ENCODE data around the gene SBNO2. TPM values are rescaled to one million over a fixed set of nuclear protein-coding genes. Genes with fewer than 3 reads are reported as not detected.

The SBNO2 gene
- total and polyA plus RNA-seq, 2 donors (not counting 3 experiments of a cell fraction or from before 2014, with no cell fraction given): 31.4 to 65.7 TPM

DNA sequence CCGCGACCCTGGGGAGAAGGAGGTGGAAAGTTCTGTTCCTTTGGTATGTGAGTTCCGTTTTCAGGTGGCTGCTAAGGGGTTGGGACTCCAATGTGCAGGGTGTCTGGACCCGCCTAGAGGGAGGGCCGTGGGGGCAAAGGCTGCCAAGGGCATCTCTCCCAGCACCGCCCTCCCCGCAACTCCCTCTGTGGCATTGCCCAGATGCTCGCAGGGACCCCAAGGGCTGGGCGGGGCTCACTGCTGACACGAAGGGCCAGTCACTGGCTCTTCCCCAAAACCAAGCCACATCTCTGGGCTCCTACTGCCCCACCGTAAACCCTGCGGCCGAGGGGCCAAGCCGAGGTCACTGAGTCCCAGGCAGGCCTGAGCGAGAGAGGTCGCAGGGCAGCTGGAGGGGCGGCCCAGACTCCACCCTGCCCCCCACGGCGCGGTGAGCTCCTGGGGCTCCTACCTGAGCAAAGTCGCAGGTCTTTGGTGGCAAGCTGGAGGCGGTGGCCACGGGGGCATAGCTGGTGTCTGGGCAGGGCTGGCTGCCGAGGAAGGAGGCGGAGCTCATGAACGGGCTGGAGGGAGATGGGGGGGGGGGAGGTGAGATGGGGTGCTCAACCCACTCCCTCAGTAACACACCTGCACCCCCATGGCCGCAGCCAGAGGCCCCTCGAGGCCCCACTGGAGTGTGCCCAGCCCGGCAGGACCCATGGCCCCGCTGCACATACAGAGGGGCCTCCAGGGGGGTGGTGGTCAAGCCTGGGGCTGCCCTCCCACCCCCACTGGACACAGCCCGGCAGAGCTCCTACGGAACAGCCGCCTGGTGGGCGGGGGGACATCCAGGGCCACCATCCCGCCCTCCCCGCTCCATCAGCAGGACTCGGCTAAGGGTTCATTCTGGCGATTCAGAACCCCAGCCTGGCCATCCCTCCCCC, 26.9 kb downstream of the SBNO2 start:
- Histone ChIP-seq H3K27ac (ENCODE audit: insufficient read depth, low read depth, low read length) (no peak overlapping the region), H3K4me2 (ENCODE audit: insufficient read depth, low read length) (no peak overlapping the region), H3K9ac (replicated peaks; ENCODE audit: extremely low read depth, insufficient read depth, low read length) (no peak overlapping the region), H3K36me3 (ENCODE audit: control insufficient read depth in 2 of 2, extremely low read depth in 1 of 2, insufficient read depth in 2 of 2, low read length in 2 of 2) (peaks cover 3 to 27% of the 10 kb centered on the region in 2 experiments), H3K9me3 (replicated peaks; ENCODE audit: control insufficient read depth, insufficient read depth, low read length) (no peaks in the 10 kb centered on the region), H3K4me3 (replicated peaks in 1 of 3; ENCODE audit: insufficient read depth in 1 of 3, low read depth in 1 of 3, low read length in 3 of 3) (no peak overlapping the region), H3K79me2 (ENCODE audit: control insufficient read depth, insufficient read depth, low read length) (no peaks in the 10 kb centered on the region), H3K4me1 (ENCODE audit: control insufficient read depth, extremely low read depth, insufficient read depth, low read length) (no peaks in the 10 kb centered on the region), H4K20me1 (replicated peaks; ENCODE audit: control insufficient read depth, extremely low read depth, insufficient read depth, low read length) (no peaks in the 10 kb centered on the region), H2AFZ (ENCODE audit: low read depth, low read length) (no peak overlapping the region), H3K27me3 (ENCODE audit: control insufficient read depth in 2 of 2, insufficient read depth in 2 of 2, low read length in 2 of 2) (no peaks in the 10 kb centered on the region), H3K9me1 (replicated peaks; ENCODE audit: control insufficient read depth, extremely low read depth, insufficient read depth, low read length) (no peaks in the 10 kb centered on the region)
- TF ChIP-seq EZH2 (IDR thresholded peaks at IDR 0.05; ENCODE audit: borderline replicate concordance, low read depth, low read length, severe bottlenecking): no peak
- TF ChIP-seq POLR2A (IDR thresholded peaks at IDR 0.05; ENCODE audit: low read depth, low read length): no peak
- TF ChIP-seq POLR2AphosphoS5 (IDR thresholded peaks at IDR 0.05; ENCODE audit: insufficient read depth, low read depth, low read length): no peak
- TF ChIP-seq CTCF (IDR thresholded peaks at IDR 0.05; ENCODE audit: extremely low read depth in 1 of 2, insufficient read depth in 1 of 2, low read depth in 1 of 2, low read length in 2 of 2): no peak
- no peak for TF ChIP-seq GATA2 (IDR thresholded peaks at IDR 0.05; ENCODE audit: insufficient read depth, insufficient read length, low read depth, low read length)
- TF ChIP-seq JUN (IDR thresholded peaks at IDR 0.05; ENCODE audit: borderline replicate concordance, insufficient read depth, insufficient read length, low read depth): no peak
- no peak for TF ChIP-seq MYC (IDR thresholded peaks at IDR 0.05; ENCODE audit: low read depth, low read length)
- TF ChIP-seq MAX (IDR thresholded peaks at IDR 0.05; ENCODE audit: insufficient read depth, insufficient read length): no peak
- dilution Hi-C loops (cut with MboI; ENCODE audit: extremely low pct_ligation_motif_present, low sequenced_read_pairs) (no loop called here), intact Hi-C loops (cut with micrococcal nuclease) (no loop called here)
- ChIA-PET CTCF (interaction anchor here (2.3 kb wide), 1 partner anchor 9 kb away, joined by 6 read pairs; no protein-coding TSS in a partner anchor), POLR2A (interaction anchor here (0.6 kb wide), 1 partner anchor 309 kb away, joined by 5 read pairs; no protein-coding TSS in a partner anchor)
- FAIRE-seq (no peak), DNase-seq (ENCODE audit: low read depth, low spot score) (no peak)
- no TSS peak for BruUV-seq (replicated peaks)

Data from endothelial cell of umbilical vein (primary cell).